ENCODE data around the gene TEX22. TPM values are rescaled to one million over a fixed set of nuclear protein-coding genes. Genes with fewer than 3 reads are reported as not detected.

The TEX22 gene
- total RNA-seq, 1 experiment from 2014 or later = 0.67 TPM

- Histone ChIP-seq H2AFZ (ENCODE audit: low read length) (no peak overlapping the region), H3K4me2 (ENCODE audit: low read depth, low read length, poor library complexity, severe bottlenecking) (no peak overlapping the region), H3K9me3 (ENCODE audit: low read length) (no peaks in the 10 kb centered on the region), H3K4me3 (ENCODE audit: low read length) (no peak overlapping the region), H3K36me3 (ENCODE audit: insufficient read depth, low read length) (peaks cover 11% of the 10 kb centered on the region), H4K20me1 (ENCODE audit: insufficient read depth, low read depth, low read length) (peaks cover 8% of the 10 kb centered on the region), H3K27me3 (ENCODE audit: low read length) (no peaks in the 10 kb centered on the region), H3K4me1 (ENCODE audit: low read length) (peaks cover 24% of the 10 kb centered on the region), H3K79me2 (ENCODE audit: low read length) (peaks cover 11% of the 10 kb centered on the region), H3K9me2 (replicated peaks; ENCODE audit: insufficient read depth, low read length) (no peaks in the 10 kb centered on the region), H3K27ac (ENCODE audit: low read length) (no peak overlapping the region), H3K9ac (ENCODE audit: low read length) (no peak overlapping the region)
- DNase-seq = no peak
Observed at GRCh38 chr14:105395538-105395854, 2.8 kb upstream of the TEX22 start.

DNA sequence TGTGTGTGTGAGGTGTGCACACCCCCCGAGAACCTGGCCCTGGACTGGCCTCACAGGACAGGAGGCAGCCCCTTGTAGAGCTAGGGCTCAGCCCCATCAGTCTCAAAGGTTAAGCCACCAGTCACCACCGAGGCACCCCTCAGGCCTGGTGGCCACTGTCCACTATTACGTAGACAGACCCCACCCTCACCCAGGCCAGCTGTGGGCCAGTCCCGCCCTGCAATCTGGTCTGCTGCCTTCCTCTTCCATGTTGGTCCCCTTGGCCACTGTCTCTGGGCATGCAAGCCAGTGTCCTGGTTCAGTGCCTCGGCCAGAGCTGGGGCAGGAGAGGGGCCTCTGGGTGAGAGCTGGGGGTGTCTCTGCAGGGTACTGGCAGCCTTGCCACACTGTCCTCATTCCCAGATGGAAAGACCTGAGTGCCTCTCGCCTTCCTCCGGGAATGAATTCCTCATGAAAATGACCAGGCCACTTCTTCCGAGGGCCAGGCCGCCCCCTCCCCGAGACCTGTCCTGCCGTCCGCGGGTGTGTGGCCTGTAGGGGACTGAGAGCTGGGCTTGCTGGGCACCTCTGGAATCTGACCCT is 897 bp upstream of the TEX22 start:
- Histone ChIP-seq H3K4me1 (ENCODE audit: low read length) (peaks cover 24% of the 10 kb centered on the region), H3K9me2 (replicated peaks; ENCODE audit: insufficient read depth, low read length) (no peaks in the 10 kb centered on the region), H3K36me3 (ENCODE audit: insufficient read depth, low read length) (peaks cover 19% of the 10 kb centered on the region), H2AFZ (ENCODE audit: low read length) (peak overlapping the region; percentile 24; the same call in 1 of the 2 replicates), H3K27ac (ENCODE audit: low read length) (peak overlapping the region; percentile 58), H3K4me3 (ENCODE audit: low read length) (peak overlapping the region; percentile 79), H4K20me1 (ENCODE audit: insufficient read depth, low read depth, low read length) (peaks cover 8% of the 10 kb centered on the region), H3K4me2 (ENCODE audit: low read depth, low read length, poor library complexity, severe bottlenecking) (peak overlapping the region; percentile 81), H3K9me3 (ENCODE audit: low read length) (no peaks in the 10 kb centered on the region), H3K27me3 (ENCODE audit: low read length) (no peaks in the 10 kb centered on the region), H3K9ac (ENCODE audit: low read length) (peak overlapping the region; percentile 90), H3K79me2 (ENCODE audit: low read length) (peaks cover 11% of the 10 kb centered on the region)
- no peak for DNase-seq

DNA sequence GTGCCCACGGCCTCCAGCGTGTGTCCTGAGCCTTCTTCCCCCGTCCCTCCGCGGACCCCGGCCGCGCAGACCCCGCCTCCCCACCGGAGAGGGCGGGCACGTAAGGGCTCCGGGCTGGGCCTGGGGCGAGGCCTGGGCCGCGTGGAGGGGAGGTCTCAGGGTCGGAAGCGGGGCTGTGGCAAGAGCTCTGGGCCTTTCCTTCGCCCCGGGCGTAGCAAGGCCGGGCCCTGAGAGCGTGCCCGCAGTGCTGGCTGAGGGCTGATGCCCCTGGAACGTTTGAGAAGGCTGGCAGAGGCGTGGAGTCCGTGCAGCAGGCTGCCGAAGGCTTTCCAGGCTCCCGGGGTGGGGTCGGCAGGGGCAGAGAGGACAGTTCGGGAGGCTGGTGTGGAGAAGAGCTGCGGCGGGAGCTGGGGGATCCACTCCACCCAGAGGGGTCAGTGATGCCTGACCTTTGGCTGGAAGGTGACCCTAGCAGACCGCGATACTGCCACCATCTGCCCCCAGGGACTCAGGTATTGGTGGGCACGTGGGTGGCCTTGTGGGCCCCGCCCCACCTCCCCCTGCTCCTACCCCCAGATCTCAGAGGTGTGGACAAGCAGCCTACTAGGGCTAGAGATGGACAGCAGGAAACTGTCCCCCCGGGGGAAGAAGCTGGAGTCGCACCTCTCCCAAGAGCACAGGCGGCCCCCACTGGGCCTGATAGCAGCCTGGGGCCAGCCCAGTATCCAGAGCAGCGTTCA is 558 bp downstream of the TEX22 start:
- peaks cover 24% of the 10 kb centered on the region for H3K4me1 ChIP-seq (ENCODE audit: low read length)
- H3K27ac ChIP-seq (ENCODE audit: low read length) = peak overlapping the region; percentile 58
- H3K9me2 ChIP-seq (replicated peaks; ENCODE audit: insufficient read depth, low read length) = no peaks in the 10 kb centered on the region
- H3K79me2 ChIP-seq (ENCODE audit: low read length) = peaks cover 11% of the 10 kb centered on the region
- peaks cover 8% of the 10 kb centered on the region for H4K20me1 ChIP-seq (ENCODE audit: insufficient read depth, low read depth, low read length)
- H2AFZ ChIP-seq (ENCODE audit: low read length) = no peak overlapping the region
- no peaks in the 10 kb centered on the region for H3K27me3 ChIP-seq (ENCODE audit: low read length)
- H3K4me3 ChIP-seq (ENCODE audit: low read length) = peak overlapping the region; percentile 79
- H3K36me3 ChIP-seq (ENCODE audit: insufficient read depth, low read length) = peaks cover 19% of the 10 kb centered on the region
- peak overlapping the region; percentile 81 for H3K4me2 ChIP-seq (ENCODE audit: low read depth, low read length, poor library complexity, severe bottlenecking)
- no peaks in the 10 kb centered on the region for H3K9me3 ChIP-seq (ENCODE audit: low read length)
- H3K9ac ChIP-seq (ENCODE audit: low read length) = peak overlapping the region; percentile 90
- DNase-seq = peak; percentile 93

GRCh38 chr14:105399466-105399775 is 1.1 kb downstream of the TEX22 start:
- Histone ChIP-seq H4K20me1 (ENCODE audit: insufficient read depth, low read depth, low read length) (peaks cover 8% of the 10 kb centered on the region), H2AFZ (ENCODE audit: low read length) (no peak overlapping the region), H3K36me3 (ENCODE audit: insufficient read depth, low read length) (peaks cover 19% of the 10 kb centered on the region), H3K4me1 (ENCODE audit: low read length) (peaks cover 24% of the 10 kb centered on the region), H3K4me2 (ENCODE audit: low read depth, low read length, poor library complexity, severe bottlenecking) (peak overlapping the region; percentile 81), H3K79me2 (ENCODE audit: low read length) (peaks cover 11% of the 10 kb centered on the region), H3K9me3 (ENCODE audit: low read length) (no peaks in the 10 kb centered on the region), H3K9ac (ENCODE audit: low read length) (peak overlapping the region; percentile 90), H3K27ac (ENCODE audit: low read length) (no peak overlapping the region), H3K4me3 (ENCODE audit: low read length) (peak overlapping the region; percentile 79), H3K9me2 (replicated peaks; ENCODE audit: insufficient read depth, low read length) (no peaks in the 10 kb centered on the region), H3K27me3 (ENCODE audit: low read length) (no peaks in the 10 kb centered on the region)
- no peak for DNase-seq

DNA sequence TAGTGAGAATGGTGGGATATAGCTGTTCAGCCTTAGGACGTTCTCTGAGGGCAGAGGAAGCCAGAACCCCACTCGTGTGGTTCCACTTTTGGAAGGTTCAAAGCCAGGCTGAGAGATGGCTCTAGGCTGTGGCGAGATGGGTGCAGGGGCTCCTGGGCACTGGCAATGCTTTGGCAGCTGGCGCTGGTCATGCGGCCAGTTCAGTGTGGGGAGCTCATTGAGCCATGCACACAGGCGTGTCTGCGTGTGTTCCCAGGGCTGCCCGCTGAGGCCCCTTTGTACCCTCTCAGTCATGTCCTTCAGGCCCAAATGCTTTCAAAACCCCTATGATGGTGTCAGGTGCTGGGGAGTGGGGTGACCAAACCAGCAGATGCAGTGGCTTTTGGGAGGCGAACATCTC is 1.7 kb downstream of the TEX22 start:
- peak overlapping the region; percentile 81 for H3K4me2 ChIP-seq (ENCODE audit: low read depth, low read length, poor library complexity, severe bottlenecking)
- no peak for DNase-seq
- H3K36me3 ChIP-seq (ENCODE audit: insufficient read depth, low read length) = peaks cover 19% of the 10 kb centered on the region
- H3K9me3 ChIP-seq (ENCODE audit: low read length) = no peaks in the 10 kb centered on the region
- H3K4me3 ChIP-seq (ENCODE audit: low read length) = peak overlapping the region; percentile 79; the same call in 1 of the 2 replicates
- H3K9me2 ChIP-seq (replicated peaks; ENCODE audit: insufficient read depth, low read length) = no peaks in the 10 kb centered on the region
- H3K4me1 ChIP-seq (ENCODE audit: low read length) = peaks cover 24% of the 10 kb centered on the region
- peaks cover 11% of the 10 kb centered on the region for H3K79me2 ChIP-seq (ENCODE audit: low read length)
- no peak overlapping the region for H3K27ac ChIP-seq (ENCODE audit: low read length)
- H3K9ac ChIP-seq (ENCODE audit: low read length) = peak overlapping the region; percentile 90
- H4K20me1 ChIP-seq (ENCODE audit: insufficient read depth, low read depth, low read length) = peaks cover 8% of the 10 kb centered on the region
- no peaks in the 10 kb centered on the region for H3K27me3 ChIP-seq (ENCODE audit: low read length)
- H2AFZ ChIP-seq (ENCODE audit: low read length) = no peak overlapping the region

DNA sequence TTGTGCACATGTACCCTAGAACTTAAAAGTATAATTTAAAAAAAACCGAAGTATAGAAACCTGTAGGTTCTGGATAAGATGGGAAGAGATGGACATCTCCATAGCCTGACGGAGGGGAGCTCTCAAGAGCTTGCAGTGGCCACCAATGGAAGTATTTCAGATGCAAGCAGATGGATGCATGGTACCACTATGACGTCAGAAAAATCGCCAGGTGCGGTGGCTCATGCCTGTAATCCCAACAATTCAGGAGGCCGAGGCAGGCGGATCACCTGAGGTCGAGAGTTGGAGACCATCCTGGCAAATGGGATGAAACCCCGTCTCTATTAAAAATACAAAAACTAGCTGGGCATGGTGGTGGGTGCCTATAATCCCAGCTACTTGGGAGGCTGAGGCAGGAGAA is 3.4 kb downstream of the TEX22 start:
- no peaks in the 10 kb centered on the region for H3K27me3 ChIP-seq (ENCODE audit: low read length)
- H3K27ac ChIP-seq (ENCODE audit: low read length) = no peak overlapping the region
- H3K4me2 ChIP-seq (ENCODE audit: low read depth, low read length, poor library complexity, severe bottlenecking) = no peak overlapping the region
- H3K79me2 ChIP-seq (ENCODE audit: low read length) = peaks cover 11% of the 10 kb centered on the region
- no peak for DNase-seq
- no peak overlapping the region for H2AFZ ChIP-seq (ENCODE audit: low read length)
- H3K9me2 ChIP-seq (replicated peaks; ENCODE audit: insufficient read depth, low read length) = no peaks in the 10 kb centered on the region
- H3K4me3 ChIP-seq (ENCODE audit: low read length) = no peak overlapping the region
- H3K36me3 ChIP-seq (ENCODE audit: insufficient read depth, low read length) = peaks cover 19% of the 10 kb centered on the region
- no peak overlapping the region for H3K9ac ChIP-seq (ENCODE audit: low read length)
- peaks cover 8% of the 10 kb centered on the region for H4K20me1 ChIP-seq (ENCODE audit: insufficient read depth, low read depth, low read length)
- H3K4me1 ChIP-seq (ENCODE audit: low read length) = peaks cover 24% of the 10 kb centered on the region
- no peaks in the 10 kb centered on the region for H3K9me3 ChIP-seq (ENCODE audit: low read length)

DNA sequence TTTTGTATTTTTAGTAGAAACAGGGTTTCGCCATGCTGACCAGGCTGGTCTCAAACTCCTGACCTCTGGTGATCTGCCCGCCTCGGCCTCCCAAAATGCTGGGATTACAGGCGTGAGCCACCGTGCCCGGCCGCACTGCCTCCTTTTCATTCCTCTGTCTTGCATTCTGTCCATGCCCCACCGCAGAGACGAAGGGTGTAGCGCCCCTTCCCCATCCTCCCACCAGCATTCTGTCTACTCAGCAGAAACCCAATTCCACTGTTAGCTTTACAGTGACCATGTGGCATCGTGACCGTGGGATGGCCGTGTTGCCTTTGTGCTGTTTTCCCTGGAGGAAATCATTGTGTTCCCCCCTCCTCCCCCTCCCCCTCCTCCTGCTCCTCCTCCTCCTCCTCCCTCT is 10.3 kb downstream of the TEX22 start:
- peaks cover 3% of the 10 kb centered on the region; the same call in 1 of the 2 replicates for H3K4me1 ChIP-seq (ENCODE audit: low read length)
- no peaks in the 10 kb centered on the region for H3K27me3 ChIP-seq (ENCODE audit: low read length)
- H3K36me3 ChIP-seq (ENCODE audit: insufficient read depth, low read length) = no peaks in the 10 kb centered on the region
- no peaks in the 10 kb centered on the region for H3K9me2 ChIP-seq (replicated peaks; ENCODE audit: insufficient read depth, low read length)
- peaks cover 17% of the 10 kb centered on the region for H4K20me1 ChIP-seq (ENCODE audit: insufficient read depth, low read depth, low read length)
- no peak overlapping the region for H3K4me2 ChIP-seq (ENCODE audit: low read depth, low read length, poor library complexity, severe bottlenecking)
- no peak overlapping the region for H2AFZ ChIP-seq (ENCODE audit: low read length)
- H3K9ac ChIP-seq (ENCODE audit: low read length) = no peak overlapping the region
- H3K27ac ChIP-seq (ENCODE audit: low read length) = no peak overlapping the region
- no peaks in the 10 kb centered on the region for H3K9me3 ChIP-seq (ENCODE audit: low read length)
- no peak for DNase-seq
- no peaks in the 10 kb centered on the region for H3K79me2 ChIP-seq (ENCODE audit: low read length)
- no peak overlapping the region for H3K4me3 ChIP-seq (ENCODE audit: low read length)

DNA sequence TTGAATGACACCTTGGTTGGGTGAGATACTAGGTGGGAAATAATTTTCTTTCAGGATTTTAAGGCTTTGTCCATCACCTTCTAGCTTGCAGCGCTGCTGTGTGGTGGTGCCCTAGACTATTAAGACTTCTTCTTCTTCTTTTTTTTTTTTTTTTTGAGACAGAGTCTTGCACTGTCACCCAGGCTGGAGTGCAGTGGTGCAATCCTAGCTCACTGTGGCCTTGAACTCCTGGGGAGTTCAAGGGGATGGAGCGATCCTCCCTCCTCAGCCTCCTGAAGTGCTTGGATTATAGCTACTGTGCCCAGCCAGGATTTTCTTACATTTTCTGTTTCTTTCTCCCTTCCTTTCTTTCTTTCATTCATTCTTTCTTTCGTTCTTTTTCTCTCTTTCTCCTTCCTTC is 11.0 kb downstream of the TEX22 start:
- Histone ChIP-seq H4K20me1 (ENCODE audit: insufficient read depth, low read depth, low read length) (peaks cover 17% of the 10 kb centered on the region), H3K9me3 (ENCODE audit: low read length) (no peaks in the 10 kb centered on the region), H3K36me3 (ENCODE audit: insufficient read depth, low read length) (no peaks in the 10 kb centered on the region), H3K9me2 (replicated peaks; ENCODE audit: insufficient read depth, low read length) (no peaks in the 10 kb centered on the region), H3K4me1 (ENCODE audit: low read length) (peaks cover 3% of the 10 kb centered on the region; the same call in 1 of the 2 replicates), H3K4me2 (ENCODE audit: low read depth, low read length, poor library complexity, severe bottlenecking) (no peak overlapping the region), H3K9ac (ENCODE audit: low read length) (no peak overlapping the region), H3K27me3 (ENCODE audit: low read length) (no peaks in the 10 kb centered on the region), H3K27ac (ENCODE audit: low read length) (no peak overlapping the region), H2AFZ (ENCODE audit: low read length) (no peak overlapping the region), H3K4me3 (ENCODE audit: low read length) (no peak overlapping the region), H3K79me2 (ENCODE audit: low read length) (no peaks in the 10 kb centered on the region)
- no peak for DNase-seq
